Measurements from ENCODE around the gene CARD11.

DNA sequence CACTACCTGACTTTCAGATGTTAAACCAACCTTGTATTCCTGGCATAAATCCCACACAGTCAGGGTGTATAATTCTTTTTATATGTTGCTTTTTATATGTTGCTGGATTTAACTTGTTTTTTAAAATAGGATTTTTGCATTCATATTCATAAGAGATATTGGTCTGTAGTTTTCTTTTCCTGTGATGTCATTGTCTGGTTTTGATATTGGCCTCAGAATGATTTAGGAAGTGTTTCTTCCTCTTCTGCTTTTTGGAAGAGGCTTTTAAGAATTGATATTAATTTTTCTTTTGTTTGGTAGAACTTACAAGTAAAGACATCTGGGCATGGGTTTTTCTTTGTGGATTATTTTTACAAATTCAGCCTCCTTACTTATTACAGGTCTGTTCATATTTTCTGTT lies 93.1 kb downstream of the CARD11 start:
- TF ChIP-seq, protein P1, sequence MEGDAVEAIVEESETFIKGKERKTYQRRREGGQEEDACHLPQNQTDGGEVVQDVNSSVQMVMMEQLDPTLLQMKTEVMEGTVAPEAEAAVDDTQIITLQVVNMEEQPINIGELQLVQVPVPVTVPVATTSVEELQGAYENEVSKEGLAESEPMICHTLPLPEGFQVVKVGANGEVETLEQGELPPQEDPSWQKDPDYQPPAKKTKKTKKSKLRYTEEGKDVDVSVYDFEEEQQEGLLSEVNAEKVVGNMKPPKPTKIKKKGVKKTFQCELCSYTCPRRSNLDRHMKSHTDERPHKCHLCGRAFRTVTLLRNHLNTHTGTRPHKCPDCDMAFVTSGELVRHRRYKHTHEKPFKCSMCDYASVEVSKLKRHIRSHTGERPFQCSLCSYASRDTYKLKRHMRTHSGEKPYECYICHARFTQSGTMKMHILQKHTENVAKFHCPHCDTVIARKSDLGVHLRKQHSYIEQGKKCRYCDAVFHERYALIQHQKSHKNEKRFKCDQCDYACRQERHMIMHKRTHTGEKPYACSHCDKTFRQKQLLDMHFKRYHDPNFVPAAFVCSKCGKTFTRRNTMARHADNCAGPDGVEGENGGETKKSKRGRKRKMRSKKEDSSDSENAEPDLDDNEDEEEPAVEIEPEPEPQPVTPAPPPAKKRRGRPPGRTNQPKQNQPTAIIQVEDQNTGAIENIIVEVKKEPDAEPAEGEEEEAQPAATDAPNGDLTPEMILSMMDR (IDR thresholded peaks at IDR 0.05; ENCODE audit: low read depth, low read length): no peak
- no peak for TF ChIP-seq POLR2A (IDR thresholded peaks at IDR 0.05; ENCODE audit: extremely low read depth, insufficient read length)
- TF ChIP-seq, protein P2, sequence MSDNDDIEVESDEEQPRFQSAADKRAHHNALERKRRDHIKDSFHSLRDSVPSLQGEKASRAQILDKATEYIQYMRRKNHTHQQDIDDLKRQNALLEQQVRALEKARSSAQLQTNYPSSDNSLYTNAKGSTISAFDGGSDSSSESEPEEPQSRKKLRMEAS (IDR thresholded peaks at IDR 0.05; ENCODE audit: low read depth, low read length): no peak
